ENCODE results near the gene FAHD2A.
A peak's percentile ranks its signal among the peaks of the same experiment; 100 is the strongest.
"Not testable (repeated sequence)": the region's sequence is repeated elsewhere in the genome, so short reads cannot be mapped to it uniquely, and the experiment has no call there.

Gene FAHD2A, protein sequence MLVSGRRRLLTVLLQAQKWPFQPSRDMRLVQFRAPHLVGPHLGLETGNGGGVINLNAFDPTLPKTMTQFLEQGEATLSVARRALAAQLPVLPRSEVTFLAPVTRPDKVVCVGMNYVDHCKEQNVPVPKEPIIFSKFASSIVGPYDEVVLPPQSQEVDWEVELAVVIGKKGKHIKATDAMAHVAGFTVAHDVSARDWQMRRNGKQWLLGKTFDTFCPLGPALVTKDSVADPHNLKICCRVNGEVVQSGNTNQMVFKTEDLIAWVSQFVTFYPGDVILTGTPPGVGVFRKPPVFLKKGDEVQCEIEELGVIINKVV

DNA sequence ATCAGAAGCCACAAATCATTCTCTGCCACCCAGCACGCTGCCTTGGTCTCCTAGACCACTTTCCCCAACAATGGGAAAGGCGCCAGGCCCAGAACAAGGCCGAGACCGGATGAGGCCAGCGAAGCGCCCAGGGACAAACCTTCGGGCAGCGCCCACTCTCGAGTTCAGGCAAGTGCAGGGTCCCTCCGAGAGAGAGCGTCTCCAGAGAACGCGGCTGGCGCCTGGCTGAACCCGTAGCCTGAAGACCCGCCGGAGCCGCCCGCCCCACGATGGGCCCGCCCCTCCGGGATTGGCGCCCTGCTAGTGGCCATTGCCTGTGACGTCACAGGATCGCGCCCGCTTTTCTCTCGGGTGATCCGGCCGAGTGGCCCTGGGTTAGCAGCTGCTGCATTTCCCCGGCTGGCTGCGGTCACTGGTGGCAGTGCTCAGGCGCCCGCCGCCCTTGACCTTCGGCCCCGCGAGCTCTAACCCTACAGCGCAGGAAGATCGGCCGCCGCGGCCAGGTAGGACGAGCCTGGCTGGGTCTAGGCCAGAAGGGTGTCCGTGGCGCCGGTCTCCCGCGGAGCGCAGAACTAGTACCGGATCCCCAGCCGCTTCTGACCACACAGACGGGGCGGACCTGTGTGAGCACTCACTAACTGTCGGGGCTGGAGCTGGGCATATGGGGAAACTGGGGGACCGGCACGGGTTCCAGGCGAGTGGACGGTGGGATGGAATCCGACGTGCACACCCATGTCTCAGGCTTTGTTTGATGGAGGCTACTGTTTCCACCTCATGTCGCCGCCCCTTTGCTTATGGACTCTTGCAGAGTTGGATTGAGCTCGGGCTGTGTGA lies at the start of gene FAHD2A:
Gene FAHD2A (plus strand): TSS at position 339 of the 834 bp plus-strand sequence. CDS start 2,851 bp downstream, outside the sequence.
- peak; percentile 87 for DNase-seq (ENCODE audit: low spot score)

DNA sequence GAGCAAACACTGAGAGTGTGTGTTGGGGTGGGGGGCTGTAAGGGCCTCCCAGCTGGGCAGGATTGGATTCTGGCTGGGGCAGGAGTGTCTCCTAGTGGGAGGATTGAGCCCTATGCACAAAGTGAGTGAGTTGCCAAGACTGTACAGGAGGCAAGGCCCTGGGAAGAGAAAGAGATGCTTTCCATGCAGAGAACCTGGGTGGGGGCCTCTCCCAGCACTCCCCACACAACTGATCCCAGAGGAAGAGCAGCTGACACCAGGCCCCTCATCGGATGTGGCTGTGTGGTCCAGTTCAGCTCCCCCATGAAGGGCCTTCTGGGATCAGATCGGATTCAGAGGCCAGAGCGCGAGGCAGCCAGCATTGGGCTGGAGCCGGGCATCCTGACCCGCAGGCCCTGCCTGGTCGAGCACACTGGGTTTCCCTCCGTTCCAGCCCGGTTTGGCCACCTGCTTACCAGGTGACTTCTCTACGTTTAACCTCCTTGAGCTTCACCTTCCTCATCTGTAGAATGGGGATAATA lies 49.4 kb upstream of the FAHD2A start:
- DNase-seq (ENCODE audit: low spot score), result no peak

DNA sequence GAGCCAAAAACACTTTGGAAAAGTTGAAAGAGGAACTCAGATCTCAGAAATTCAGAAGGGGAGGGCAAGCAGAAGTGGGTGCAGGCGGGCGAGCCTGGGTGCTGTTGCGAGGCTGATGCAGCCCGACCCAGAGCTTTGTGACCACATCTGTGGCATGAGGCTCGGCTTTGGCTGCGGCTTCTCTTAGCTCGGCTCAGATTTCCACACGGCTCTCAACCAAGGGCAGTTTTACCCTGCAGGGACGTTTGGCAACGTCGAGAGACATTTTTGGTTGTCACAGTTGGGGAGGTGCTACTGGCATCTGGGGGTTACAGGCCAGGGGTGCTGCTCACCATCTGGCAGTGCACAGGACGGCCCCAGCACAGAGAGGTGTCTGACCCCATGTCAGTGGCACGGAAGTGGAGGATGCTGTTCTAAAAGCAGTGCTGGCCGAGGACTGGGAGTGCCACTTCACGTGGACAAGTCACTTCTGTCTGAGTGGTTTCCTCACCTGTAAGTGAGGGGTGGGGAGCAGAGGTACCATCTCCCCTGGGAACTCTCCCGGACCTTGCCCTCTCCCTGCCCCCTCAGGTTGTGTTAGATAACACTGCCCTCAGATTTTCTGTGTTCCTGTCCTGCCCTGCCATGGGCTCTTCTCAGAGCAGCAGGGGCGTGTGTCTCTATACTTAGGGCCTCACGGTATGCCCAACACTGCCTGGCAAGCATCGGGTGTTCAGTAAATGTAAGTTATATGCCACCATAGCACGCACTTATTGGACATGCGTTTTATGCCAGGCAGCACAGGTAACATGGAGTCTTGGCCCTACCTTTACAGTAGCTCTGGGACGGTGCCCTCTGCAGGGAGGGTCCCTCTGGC lies 48.7 kb upstream of the FAHD2A start:
- DNase-seq (ENCODE audit: low spot score), result no peak

DNA sequence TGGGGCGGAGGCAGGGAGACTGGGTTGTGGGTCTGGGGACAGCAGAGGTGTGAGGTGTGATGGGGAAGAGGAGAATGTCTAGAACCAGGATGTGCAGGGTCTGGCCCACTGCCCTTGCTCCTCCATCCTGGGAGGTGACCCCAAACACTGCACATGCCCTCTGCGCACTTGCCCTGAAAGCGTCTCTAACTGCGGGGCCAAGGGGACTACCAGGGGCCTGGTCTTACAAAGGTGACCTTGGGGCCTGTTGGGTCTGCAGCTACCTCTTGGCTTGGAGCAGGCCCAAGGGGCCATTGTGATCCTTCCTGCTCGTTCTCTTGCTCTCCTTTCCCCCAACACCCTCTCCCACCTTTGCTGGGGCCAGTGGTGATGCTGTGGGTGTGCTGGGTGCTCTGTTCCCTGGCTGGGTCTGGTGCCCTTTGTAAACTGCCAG lies 48.0 kb upstream of the FAHD2A start:
- no peak for DNase-seq (ENCODE audit: low spot score)

DNA sequence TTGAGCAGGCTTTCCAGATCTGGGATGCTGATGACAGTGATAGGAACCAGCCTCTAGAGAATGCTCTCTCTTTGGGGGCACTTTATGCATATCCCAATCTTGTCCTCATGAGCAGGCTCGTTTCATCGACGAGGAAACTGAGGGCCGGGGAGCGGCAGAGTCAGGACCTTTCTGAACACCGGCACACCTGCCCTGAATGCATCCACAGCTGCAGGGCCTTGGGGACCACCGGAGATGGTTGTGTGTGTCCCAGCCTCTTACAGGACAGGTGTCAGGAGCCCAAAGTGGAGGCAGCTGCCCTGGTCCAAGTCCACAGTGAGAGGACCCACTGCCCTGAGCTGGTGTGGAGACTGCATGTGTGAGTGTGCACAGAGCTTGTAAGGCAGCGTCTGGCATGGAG lies 47.6 kb upstream of the FAHD2A start:
- DNase-seq (ENCODE audit: low spot score), result no peak

DNA sequence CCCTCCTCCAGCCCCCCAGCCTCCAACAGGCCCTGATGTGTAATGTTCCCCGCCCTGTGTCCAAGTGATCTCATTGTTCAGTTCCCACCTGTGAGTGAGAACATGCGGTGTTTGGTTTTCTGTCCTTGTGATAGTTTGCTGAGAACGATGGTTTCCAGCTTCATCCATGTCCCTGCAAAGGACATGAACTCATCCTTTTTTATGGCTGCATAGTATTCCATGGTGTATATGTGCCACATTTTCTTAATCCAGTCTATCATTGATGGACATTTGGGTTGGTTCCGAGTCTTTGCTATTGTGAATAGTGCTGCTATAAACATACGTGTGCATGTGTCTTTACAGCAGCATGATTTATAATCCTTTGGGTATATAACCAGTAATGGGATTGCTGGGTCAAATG lies 47.0 kb upstream of the FAHD2A start:
- not testable (repeated sequence) for DNase-seq (ENCODE audit: low spot score)

DNA sequence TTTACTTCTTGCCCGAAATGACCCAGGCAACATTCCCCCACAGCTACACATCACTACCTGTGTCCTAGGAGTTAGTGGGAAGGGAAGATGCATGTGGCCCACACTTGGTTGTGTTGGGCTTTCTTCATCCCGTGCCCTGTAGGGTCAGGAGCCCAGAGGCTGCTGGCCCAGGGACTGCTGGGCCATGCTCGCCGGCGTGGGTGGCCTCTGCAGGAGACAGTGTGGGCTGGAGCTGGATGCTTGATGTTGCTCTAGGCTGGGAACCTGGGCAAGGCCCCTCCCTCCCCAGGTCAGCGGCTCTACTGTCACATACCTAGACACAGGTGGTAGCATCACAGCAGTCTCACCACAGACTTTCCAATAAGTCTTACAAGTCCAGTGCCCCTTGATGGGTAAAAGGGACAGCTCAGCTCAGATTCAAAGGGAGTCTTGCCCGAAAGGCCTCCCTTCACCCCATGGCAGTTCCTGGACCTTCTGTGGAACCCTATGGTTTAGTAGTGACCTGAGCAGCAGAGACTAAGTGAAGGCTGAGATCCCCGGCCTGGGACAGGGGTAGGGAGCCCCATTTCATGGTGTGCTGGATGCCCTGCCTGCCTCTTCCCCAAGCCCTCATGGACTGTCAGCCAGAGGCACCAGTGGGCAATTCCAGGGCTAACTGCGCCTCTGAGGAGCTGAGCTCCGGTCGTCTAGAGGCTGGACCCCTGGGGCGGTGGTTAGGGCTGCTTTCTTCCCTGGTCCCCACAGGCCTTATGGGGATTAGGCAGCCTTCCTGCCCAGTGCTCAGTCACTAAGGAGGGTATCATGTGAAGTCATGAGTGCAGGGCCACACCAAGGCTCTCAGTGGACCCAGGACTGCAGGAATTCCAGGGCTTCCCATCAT lies 45.4 kb upstream of the FAHD2A start:
- no peak for DNase-seq (ENCODE audit: low spot score)

DNA sequence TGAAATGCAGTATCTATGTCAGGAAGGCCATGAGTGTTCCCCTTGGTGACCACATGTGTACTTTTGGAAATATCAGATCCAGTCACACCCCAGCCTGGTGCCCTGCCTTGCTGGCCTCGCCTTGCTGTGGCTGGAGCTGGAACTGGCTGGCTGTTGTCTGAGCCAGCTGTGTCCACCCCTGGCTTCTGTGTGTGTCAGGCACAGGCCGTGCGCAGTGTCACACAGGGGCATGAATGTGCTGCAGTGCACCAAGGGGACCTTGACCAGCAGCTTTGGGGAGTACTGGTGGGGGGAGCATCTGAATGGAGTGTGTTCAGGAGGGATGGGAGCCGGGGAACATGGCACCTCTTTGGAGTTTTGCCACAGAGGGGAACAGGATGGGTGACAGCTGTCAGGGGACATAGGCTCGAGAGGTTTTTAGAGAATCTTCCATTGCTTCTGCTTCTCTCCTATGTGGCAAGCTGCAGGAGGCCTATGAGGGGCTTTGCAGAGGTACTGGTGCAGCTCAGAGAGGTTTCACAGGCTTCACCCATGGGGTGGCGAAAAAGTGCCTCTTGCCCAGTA lies 44.7 kb upstream of the FAHD2A start:
- no peak for DNase-seq (ENCODE audit: low spot score)

DNA sequence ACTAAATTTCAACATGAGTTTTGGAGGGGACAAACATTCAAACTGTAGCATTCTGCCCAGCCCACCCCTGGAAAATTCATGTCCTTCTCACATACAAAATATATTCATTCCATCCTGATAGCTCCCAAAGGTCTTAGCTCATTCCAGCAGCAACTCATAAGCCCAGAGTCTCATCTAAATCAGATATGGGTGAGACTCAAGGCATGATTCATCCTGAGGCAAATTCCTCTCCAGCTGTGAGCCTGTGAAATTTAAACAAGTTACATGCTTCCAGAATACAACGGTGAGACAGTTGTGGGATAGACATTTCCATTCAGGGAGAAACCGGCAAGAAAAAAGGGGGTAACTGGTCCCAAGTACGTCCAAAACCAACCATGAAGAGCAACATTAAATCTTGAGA lies 43.5 kb upstream of the FAHD2A start:
- peak; percentile 51 for DNase-seq (ENCODE audit: low spot score)

DNA sequence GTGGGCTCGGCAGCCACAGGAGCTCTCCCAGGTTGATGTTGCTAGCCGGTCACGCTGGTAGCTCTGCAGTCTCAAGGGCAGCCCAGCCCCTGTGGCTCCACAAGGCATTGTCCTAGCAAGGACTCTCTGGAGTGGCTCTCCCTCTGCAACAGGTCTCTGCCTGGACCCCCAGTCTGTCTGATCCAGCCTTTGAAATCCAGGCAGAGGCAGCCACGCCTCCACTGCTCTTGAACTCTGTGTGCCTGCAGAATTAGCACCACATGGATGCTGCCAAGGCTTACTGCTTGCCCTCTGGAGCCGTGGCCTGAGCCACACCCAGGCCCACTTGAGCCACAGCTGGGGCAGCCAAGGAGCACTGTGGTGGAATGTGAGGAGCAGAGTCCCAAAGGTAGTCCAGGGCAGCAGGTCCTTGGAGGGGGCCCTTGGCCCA lies 43.0 kb upstream of the FAHD2A start:
- no peak for DNase-seq (ENCODE audit: low spot score)

DNA sequence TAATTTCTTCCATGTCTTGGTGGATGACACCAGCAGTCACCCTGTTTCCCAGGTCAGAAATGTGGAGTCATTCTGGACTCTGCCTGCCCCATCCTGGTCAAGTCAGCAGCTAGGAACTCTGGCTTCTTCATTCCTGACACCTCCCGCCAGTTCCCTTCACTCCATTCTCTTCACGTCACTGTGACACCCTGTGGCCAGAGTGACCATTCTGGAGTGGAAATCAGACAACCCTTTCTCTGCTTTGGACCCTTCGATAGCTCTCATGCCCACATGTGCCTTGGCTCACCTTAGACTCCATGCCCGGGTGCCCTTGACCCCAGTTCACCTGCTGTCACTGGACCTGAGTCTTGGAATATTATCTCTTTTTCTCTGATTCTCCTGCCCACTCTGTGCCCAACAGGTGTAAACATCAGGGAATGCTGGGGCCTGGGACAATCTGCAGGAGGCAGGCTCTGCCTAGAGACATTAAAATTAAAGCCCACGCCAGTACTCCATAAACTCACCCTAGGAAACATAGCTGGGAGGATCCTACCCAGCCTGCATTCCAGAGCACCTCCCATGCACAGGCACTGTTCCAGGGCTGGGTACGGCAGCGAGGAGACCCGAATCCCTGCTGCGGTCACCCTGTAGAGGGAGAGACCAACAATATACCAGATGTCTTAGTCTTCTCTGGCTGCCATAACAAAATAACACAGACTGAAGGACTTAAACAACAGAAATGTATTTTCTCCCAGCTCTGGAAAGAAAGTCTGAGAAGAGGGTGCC lies 41.1 kb upstream of the FAHD2A start:
- DNase-seq (ENCODE audit: low spot score), result no peak

DNA sequence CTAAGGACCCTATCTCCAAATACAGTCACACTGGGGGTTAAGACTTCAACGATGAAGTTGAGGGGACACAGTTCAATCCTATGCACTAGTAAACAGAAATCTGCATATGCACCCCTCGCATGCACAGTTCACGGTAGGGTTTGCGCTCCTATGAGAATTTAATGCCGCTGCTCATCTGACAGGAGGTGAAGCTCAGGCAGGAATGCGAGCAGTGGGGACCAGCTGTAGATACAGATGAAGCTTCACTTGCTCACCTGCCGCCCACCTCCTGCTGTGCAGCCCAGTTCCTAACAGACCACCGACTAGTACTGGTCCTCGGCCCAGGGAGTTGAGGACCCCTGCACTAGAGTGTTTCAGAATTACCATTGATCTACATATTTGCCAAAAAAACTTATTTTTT lies 40.0 kb upstream of the FAHD2A start:
- no peak for DNase-seq (ENCODE audit: low spot score)

DNA sequence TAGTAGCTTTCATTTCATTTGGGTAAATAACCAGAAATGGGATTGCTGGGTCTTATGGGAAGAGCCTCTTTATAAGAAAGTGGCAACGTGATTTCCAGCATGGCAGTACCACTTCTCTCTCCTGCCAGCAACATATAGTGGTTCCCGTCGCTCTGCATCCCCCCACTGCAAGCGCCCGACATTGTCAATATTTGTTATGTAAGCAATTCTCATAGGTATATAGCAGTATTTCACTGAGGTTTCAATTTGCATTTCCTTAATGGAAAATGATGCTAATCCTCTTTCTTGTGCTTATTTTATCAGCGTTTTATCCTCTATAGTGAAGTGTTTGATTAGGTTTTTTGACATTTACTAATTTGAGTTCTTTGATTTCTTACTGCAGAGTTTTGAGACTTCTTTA lies 36.0 kb upstream of the FAHD2A start:
- DNase-seq (ENCODE audit: low spot score), result no peak

DNA sequence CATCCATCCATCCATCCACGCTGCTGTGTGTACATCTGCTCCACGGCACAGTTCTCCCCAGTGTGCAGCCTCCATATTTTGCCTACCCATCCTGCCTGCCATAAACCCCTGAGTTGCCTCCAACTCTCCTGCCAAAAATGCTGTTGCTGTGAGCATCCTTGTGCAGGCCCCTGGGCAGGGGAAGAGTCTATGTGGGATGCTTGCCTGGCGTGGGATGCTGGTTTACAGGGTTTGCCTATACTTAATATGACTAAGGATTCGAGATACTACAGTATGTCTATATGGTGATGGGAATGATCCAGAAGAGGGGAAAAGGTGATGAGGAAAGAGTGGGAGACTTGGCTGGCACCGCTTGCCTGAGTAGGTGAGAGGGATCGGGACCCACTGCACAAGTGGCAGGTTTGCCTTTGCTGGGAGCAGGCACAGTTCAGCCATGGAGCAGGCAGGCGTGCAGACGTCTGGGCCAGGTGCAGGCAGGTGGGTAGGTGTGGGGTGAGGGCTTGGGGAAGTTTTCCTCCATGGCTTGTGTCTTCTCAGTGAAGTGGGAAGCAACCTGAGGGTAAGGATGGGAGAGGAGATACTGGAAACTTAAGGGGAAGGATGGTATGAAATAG lies 30.2 kb upstream of the FAHD2A start:
- DNase-seq (ENCODE audit: low spot score), result no peak

DNA sequence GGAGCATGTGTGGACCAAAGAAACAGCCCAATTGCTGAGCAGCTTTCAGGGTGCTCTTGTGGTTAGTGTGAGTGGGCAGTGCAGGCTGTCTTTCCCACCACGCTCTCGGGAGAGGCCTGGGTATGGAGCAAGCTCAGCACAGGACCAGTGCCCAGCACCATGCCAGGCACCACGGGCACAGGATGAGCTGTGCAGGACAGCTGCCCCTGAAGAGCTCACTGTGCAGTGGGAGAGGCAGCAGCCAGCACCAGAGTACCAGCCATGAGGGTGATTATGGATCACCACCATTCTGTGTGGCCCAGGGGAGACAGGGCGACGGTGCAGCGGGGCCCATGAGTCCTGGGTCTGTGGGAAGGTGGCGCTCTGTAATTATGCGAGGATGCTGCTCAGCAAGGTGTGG lies 29.7 kb upstream of the FAHD2A start:
- DNase-seq (ENCODE audit: low spot score), result no peak

DNA sequence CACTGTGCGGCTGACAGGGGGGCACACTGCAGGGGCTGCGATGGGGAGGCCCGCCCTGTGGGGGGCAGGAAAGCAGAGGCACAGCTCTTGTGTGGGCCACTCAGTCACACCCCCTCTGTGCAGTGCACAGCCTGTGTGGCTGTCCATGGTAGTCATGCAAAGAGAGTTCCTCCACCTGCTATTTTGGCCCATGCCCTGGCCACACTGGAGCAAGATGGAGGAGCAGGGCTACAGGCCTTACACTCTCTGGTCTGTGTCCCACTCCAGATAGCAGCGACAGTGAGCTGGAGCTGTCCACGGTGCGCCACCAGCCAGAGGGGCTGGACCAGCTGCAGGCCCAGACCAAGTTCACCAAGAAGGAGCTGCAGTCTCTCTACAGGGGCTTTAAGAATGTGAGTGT lies 28.5 kb upstream of the FAHD2A start:
- DNase-seq (ENCODE audit: low spot score), result no peak

DNA sequence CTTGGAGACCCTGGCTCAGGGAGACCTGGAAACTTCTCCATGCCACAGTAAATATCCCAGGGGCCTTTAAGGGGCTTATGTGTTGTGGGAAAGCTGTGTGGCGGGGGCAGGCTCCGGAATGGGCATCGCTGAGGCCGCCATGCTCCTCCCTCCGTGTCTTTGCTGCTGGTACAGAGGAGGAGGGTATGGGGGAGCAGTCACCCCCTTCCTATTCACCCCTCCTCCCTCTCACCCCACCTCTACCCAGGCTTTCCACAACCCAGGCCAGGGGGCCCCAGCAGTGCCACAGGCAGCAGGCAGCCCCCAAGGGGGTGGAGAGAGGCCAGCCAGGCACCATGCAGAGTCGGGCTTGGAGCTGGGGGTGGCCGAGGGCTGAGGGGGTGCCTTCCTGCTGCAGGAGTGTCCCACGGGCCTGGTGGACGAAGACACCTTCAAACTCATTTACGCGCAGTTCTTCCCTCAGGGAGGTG lies 28.0 kb upstream of the FAHD2A start:
- DNase-seq (ENCODE audit: low spot score), result no peak

DNA sequence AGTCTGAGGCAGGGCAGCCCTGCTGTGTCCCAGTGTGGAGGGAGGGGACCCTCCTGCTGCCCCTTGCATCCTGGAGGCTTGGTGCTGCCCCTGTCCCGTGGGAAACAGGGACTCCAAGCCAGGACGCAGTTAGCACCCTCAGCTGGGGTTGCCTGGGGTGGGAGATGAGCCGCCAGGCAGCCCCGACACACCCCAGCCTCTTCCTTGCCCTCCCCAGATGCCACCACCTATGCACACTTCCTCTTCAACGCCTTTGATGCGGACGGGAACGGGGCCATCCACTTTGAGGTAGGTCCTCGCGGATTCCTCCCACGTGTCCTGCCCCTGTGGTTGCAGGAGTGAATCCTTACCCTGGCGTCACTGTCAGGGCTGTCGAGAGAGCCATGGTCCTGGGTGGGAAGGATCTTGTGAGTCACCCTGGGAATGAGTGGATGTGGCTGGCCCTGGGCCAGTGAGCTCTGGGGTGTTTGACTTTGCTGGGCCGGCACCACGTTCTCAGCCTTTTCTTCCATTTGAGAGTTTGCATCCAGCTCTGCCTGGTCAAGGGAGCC lies 27.5 kb upstream of the FAHD2A start:
- no peak for DNase-seq (ENCODE audit: low spot score)

DNA sequence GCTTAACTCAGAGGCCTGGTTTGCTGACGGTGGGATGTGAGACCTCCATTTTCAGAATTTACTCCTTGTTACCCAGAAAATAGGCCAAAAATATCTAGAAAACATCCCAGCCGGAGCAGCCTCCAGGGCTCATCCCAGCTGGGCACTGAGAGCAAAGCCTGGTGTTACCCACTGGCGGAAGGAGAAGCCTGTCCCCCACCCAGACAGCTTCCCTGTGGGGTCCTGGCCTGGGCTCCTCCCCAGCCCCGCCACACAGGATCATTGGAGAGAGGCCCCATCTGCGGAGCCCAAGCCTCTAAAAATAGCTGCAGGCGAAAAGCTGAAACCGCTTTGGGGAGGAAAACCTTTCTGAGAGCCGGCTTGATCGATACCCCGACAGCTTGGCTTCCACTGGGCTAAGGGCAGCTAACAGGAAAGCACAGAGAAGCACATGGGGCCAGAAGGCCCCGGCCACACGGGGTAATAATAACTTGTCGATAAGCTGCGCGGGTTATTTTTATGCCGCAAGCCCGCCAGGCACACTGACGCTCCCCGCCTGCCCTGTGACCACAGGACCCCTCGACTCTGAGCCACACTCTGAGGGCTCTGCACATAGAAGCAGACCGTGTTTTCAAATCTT lies 26.9 kb upstream of the FAHD2A start:
- no peak for DNase-seq (ENCODE audit: low spot score)

Data from kidney tubule cell (primary cell).